SK-N-SH (cell line): Measurements from ENCODE around the gene MBD6. TPM values are rescaled to one million over a fixed set of nuclear protein-coding genes. Genes with fewer than 3 reads are reported as not detected.
A peak's percentile ranks its signal among the peaks of the same experiment; 100 is the strongest.
"Not testable (repeated sequence)": the region's sequence is repeated elsewhere in the genome, so short reads cannot be mapped to it uniquely, and the experiment has no call there.

Experiments used
- CTCF ChIA-PET: fragments of 300-600, 350-600 bp; formaldehyde crosslinking; extraction: SDS; loops from one replicate; lab custom pipeline; 2021; lab: Yijun Ruan, JAX
- POLR2A ChIA-PET: fragments of 350-600 bp; sonication (Branson Sonifier 250); formaldehyde crosslinking; extraction: SDS; loops from one replicate; lab custom pipeline; 2020; ENCODE audit warnings: antibody characterized with exemption, inconsistent platforms; lab: Yijun Ruan, JAX
- DNase-seq: peaks from one replicate; pipeline ENCODE4 v3.0.0; 2012
- H2AFZ ChIP-seq: fragments of 200-600 bp; sonication (generic); 2 replicates; pipeline ENCODE4 v1.8.1; 2016; ENCODE audit warnings: antibody characterized with exemption, mild to moderate bottlenecking, low read depth
- H3F3A ChIP-seq: fragments of 200-600 bp; sonication (generic); replicated peaks from 2 replicates; pipeline ENCODE3; 2016; ENCODE audit warnings: antibody characterized with exemption, mild to moderate bottlenecking; ENCODE audit not compliant: insufficient read depth
- H3K27ac ChIP-seq, 2 experiments: fragments of 200-500 bp in 1 of 2; fragments of 200-600 bp in 1 of 2; sonication (Bioruptor generic) in 1 of 2; sonication (generic), shearing (Covaris generic) in 1 of 2; 2 replicates each; pipeline versions ENCODE4 v1.5.1 to v1.6.1; 2014 to 2016; ENCODE audit warnings: low read depth in 2 of 2, inconsistent platforms in 1 of 2, low read length in 1 of 2, mild to moderate bottlenecking in 1 of 2, mixed read lengths in 1 of 2
- H3K27me3 ChIP-seq: fragments of 200-600 bp; sonication (generic), shearing (Covaris generic); 2 replicates; pipeline ENCODE4 v1.6.1; 2016; ENCODE audit warnings: mixed run types; ENCODE audit not compliant: insufficient read depth
- H3K36me3 ChIP-seq, 2 experiments: fragments of 200-500 bp in 1 of 2; fragments of 200-600 bp in 1 of 2; sonication (Bioruptor generic) in 1 of 2; sonication (generic) in 1 of 2; replicated peaks in 1 of 2; 2 replicates each; pipeline versions ENCODE3 to v1.5.1; 2014 to 2016; ENCODE audit warnings: low read length in 1 of 2, mild to moderate bottlenecking in 1 of 2; ENCODE audit not compliant: insufficient read depth in 2 of 2, control insufficient read depth in 1 of 2
- H3K4me1 ChIP-seq, 2 experiments: fragments of 200-500 bp in 1 of 2; fragments of 200-600 bp in 1 of 2; sonication (Bioruptor generic) in 1 of 2; sonication (generic), shearing (Covaris generic) in 1 of 2; 2 replicates each; pipeline versions ENCODE4 v1.5.1 to v1.6.1; 2014 to 2016; ENCODE audit warnings: low read depth in 1 of 2, low read length in 1 of 2, mixed run types in 1 of 2; ENCODE audit not compliant: insufficient read depth in 2 of 2, control insufficient read depth in 1 of 2
- H3K4me2 ChIP-seq: fragments of 200-600 bp; sonication (generic), shearing (Covaris generic); 2 replicates; pipeline ENCODE4 v1.6.1; 2017; ENCODE audit warnings: mixed run types
- H3K4me3 ChIP-seq, 2 experiments: fragments of 200-500 bp in 1 of 2; fragments of 200-600 bp in 1 of 2; sonication (Bioruptor generic) in 1 of 2; sonication (generic), shearing (Covaris generic) in 1 of 2; 2 replicates each; pipeline versions ENCODE4 v1.5.1 to v1.8.1; 2014 to 2016; ENCODE audit warnings: low read depth in 2 of 2, inconsistent platforms in 1 of 2, low read length in 1 of 2, mild to moderate bottlenecking in 1 of 2, mixed read lengths in 1 of 2, moderate library complexity in 1 of 2
- H3K79me2 ChIP-seq: fragments of 200-600 bp; sonication (generic); 2 replicates; pipeline ENCODE4 v1.8.1; 2017; ENCODE audit warnings: mild to moderate bottlenecking; ENCODE audit not compliant: insufficient read depth
- H3K9ac ChIP-seq: fragments of 200-600 bp; sonication (generic); 2 replicates; pipeline ENCODE4 v1.6.1; 2017; ENCODE audit warnings: mixed run types
- H3K9me2 ChIP-seq: fragments of 200-600 bp; sonication (generic); 2 replicates; pipeline ENCODE4 v1.6.1; 2017; ENCODE audit warnings: mixed run types
- H3K9me3 ChIP-seq: fragments of 200-600 bp; sonication (generic); 2 replicates; pipeline ENCODE4 v1.6.1; 2017; ENCODE audit warnings: mixed run types, mild to moderate bottlenecking, moderate library complexity
- H4K20me1 ChIP-seq: fragments of 200-600 bp; sonication (generic); 2 replicates; pipeline ENCODE4 v1.6.1; 2017; ENCODE audit warnings: mild to moderate bottlenecking, mixed run types; ENCODE audit not compliant: insufficient read depth
- EP300 ChIP-seq, 2 experiments: IDR thresholded peaks; 2 replicates each; pipeline versions ENCODE4 v1.4.0 to v1.6.1; 2012; ENCODE audit warnings: borderline replicate concordance in 1 of 2, low read depth in 1 of 2, low read length in 1 of 2
- FOSL2 ChIP-seq: IDR thresholded peaks from 2 replicates; pipeline ENCODE4 v1.4.0; 2012; ENCODE audit warnings: low read depth, mild to moderate bottlenecking, moderate library complexity, borderline replicate concordance
- GATA2 ChIP-seq: sonication (generic); formaldehyde crosslinking; IDR thresholded peaks from 2 replicates; pipeline ENCODE4 v1.5.0; 2020; ENCODE audit warnings: mild to moderate bottlenecking, missing genetic modification reagents
- NRF1 ChIP-seq: IDR thresholded peaks from 2 replicates; pipeline ENCODE4 v1.6.1; 2012; ENCODE audit warnings: low read depth, mild to moderate bottlenecking, low read length
- TAF1 ChIP-seq: IDR thresholded peaks from 2 replicates; pipeline ENCODE4 v1.6.1; 2012; ENCODE audit warnings: low read depth, mild to moderate bottlenecking, low read length, moderate library complexity, borderline replicate concordance
- ZBTB33 ChIP-seq: IDR thresholded peaks from 2 replicates; pipeline ENCODE4 v1.4.0; 2012; ENCODE audit warnings: low read depth, borderline replicate concordance
- WGBS: methylation state at CpG from one replicate; pipeline ENCODE4 v1.1.6; 2017; ENCODE audit warnings: low lambda C conversion rate; 5-methylcytosine and 5-hydroxymethylcytosine counted together
- polyA plus RNA-seq, 3 experiments: library from polyadenylated mRNA; depleted of rRNA; stranded (reverse); fragments of >200 nt; gene quantifications; 2 replicates each; pipeline ENCODE4 v1.2.3, GENCODE V29; 2012
- TF ChIP-seq, protein P1 (sequence below): IDR thresholded peaks from 2 replicates; pipeline ENCODE4 v1.4.0; 2012; ENCODE audit warnings: low read depth

The MBD6 gene
- polyA plus RNA-seq, 1 of the 3 experiments (the other 2 are of a cell fraction): 8.6 TPM

- H3K4me3 ChIP-seq, H4K20me1 ChIP-seq, H2AFZ ChIP-seq, H3K4me2 ChIP-seq, H3F3A ChIP-seq, POLR2A ChIA-PET, H3K9me3 ChIP-seq, H3K9ac ChIP-seq, H3K27me3 ChIP-seq, H3K9me2 ChIP-seq, H3K79me2 ChIP-seq, H3K27ac ChIP-seq, H3K4me1 ChIP-seq, DNase-seq: not testable (repeated sequence)
- TF ChIP-seq FOSL2: peak; percentile 51
- WGBS: 50% methylated on average over 1 of the region's 1 CpG
- CTCF ChIA-PET: interaction anchor here (1.6 to 7.3 kb wide), 3 partner anchors 22 to 71 kb away, joined by 4 to 46 read pairs (median 14); partner anchors contain the start of gene B4GALNT1
- peaks cover 6 to 15% of the 10 kb centered on the region in 2 experiments for H3K36me3 ChIP-seq
Observed at GRCh38 chr12:57561117-57561516, 38.5 kb downstream of the MBD6 start.

DNA sequence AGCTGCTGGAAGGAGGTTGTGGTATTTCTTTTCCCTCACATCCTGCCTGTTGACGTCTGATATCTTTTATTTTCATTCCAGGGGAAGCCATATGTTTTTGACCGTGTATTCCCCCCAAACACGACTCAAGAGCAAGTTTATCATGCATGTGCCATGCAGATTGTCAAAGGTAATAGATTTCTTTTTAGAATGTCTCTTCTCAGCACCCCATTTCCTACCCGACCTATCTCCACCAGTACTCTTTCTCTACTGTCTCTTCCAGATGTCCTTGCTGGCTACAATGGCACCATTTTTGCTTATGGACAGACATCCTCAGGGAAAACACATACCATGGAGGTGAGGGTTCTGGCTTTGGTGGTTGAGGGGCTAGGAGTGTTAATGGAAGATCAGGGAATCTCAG lies 40.7 kb downstream of the MBD6 start:
- peaks cover 5% of the 10 kb centered on the region; the same call in 1 of the 2 replicates for H3K79me2 ChIP-seq
- H3K4me1 ChIP-seq: 0 out of 4 replicates have a peak, but pooled peaks cover 0 to 4% of the 10 kb centered on the region in 2 experiments
- H3K27ac ChIP-seq: no peak overlapping the region
- no peaks in the 10 kb centered on the region for H3F3A ChIP-seq
- H3K4me3 ChIP-seq: no peak overlapping the region
- 84% methylated on average over 4 of the region's 4 CpGs for WGBS
- H3K9ac ChIP-seq: no peak overlapping the region
- H3K9me3 ChIP-seq: no peaks in the 10 kb centered on the region
- DNase-seq: no peak
- no peaks in the 10 kb centered on the region for H3K9me2 ChIP-seq
- H3K4me2 ChIP-seq: no peak overlapping the region
- H2AFZ ChIP-seq: no peak overlapping the region
- POLR2A ChIA-PET: no interaction called here
- CTCF ChIA-PET: interaction anchor here (3.8 to 7.3 kb wide), 2 partner anchors 20 to 69 kb away, joined by 14 to 46 read pairs; partner anchors contain the start of gene B4GALNT1
- TF ChIP-seq, protein P1, sequence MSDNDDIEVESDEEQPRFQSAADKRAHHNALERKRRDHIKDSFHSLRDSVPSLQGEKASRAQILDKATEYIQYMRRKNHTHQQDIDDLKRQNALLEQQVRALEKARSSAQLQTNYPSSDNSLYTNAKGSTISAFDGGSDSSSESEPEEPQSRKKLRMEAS: no peak
- no peak for TF ChIP-seq ZBTB33
- TF ChIP-seq TAF1: no peak
- H3K36me3 ChIP-seq: peaks cover 6 to 15% of the 10 kb centered on the region in 2 experiments
- no peaks in the 10 kb centered on the region for H4K20me1 ChIP-seq
- H3K27me3 ChIP-seq: no peaks in the 10 kb centered on the region

- H3K36me3 ChIP-seq: peaks cover 9 to 21% of the 10 kb centered on the region in 2 experiments
- H2AFZ ChIP-seq: no peak overlapping the region
- H3K9me2 ChIP-seq: no peaks in the 10 kb centered on the region
- no peak for DNase-seq
- H3K9me3 ChIP-seq: no peaks in the 10 kb centered on the region
- POLR2A ChIA-PET: no interaction called here
- TF ChIP-seq ZBTB33: no peak
- no peak for TF ChIP-seq GATA2 (CRISPR knock-in tag)
- TF ChIP-seq NRF1: no peak
- no peak for TF ChIP-seq EP300 (IDR thresholded peaks at IDR 0.05; ENCODE audit: borderline replicate concordance in 1 of 2, low read depth in 1 of 2, low read length in 1 of 2)
- no peak overlapping the region for H3K4me3 ChIP-seq
- H3F3A ChIP-seq: no peaks in the 10 kb centered on the region
- CTCF ChIA-PET: interaction anchor here (1.0 to 7.3 kb wide), 3 partner anchors 11 to 68 kb away, joined by 4 to 46 read pairs (median 14); partner anchors contain the start of gene B4GALNT1
- no peaks in the 10 kb centered on the region for H3K27me3 ChIP-seq
- 0 out of 4 replicates have a peak, but pooled peaks cover 0 to 4% of the 10 kb centered on the region in 2 experiments for H3K4me1 ChIP-seq
- H3K79me2 ChIP-seq: no peaks in the 10 kb centered on the region
- H4K20me1 ChIP-seq: no peaks in the 10 kb centered on the region
- WGBS: 73% methylated on average over 7 of the region's 7 CpGs
- no peak overlapping the region for H3K4me2 ChIP-seq
- H3K9ac ChIP-seq: no peak overlapping the region
- H3K27ac ChIP-seq: no peak overlapping the region
Observed at GRCh38 chr12:57564178-57564740, 41.6 kb downstream of the MBD6 start.
